Measurements from ENCODE around the gene ATP1B3. TPM values are rescaled to one million over a fixed set of nuclear protein-coding genes. Genes with fewer than 3 reads are reported as not detected.

The ATP1B3 gene
- total and polyA plus RNA-seq, 9 of the 15 experiments (the other 6 are each of a cell fraction or from before 2014, with no cell fraction given) = 48.3 to 202 (median 123) TPM

DNA sequence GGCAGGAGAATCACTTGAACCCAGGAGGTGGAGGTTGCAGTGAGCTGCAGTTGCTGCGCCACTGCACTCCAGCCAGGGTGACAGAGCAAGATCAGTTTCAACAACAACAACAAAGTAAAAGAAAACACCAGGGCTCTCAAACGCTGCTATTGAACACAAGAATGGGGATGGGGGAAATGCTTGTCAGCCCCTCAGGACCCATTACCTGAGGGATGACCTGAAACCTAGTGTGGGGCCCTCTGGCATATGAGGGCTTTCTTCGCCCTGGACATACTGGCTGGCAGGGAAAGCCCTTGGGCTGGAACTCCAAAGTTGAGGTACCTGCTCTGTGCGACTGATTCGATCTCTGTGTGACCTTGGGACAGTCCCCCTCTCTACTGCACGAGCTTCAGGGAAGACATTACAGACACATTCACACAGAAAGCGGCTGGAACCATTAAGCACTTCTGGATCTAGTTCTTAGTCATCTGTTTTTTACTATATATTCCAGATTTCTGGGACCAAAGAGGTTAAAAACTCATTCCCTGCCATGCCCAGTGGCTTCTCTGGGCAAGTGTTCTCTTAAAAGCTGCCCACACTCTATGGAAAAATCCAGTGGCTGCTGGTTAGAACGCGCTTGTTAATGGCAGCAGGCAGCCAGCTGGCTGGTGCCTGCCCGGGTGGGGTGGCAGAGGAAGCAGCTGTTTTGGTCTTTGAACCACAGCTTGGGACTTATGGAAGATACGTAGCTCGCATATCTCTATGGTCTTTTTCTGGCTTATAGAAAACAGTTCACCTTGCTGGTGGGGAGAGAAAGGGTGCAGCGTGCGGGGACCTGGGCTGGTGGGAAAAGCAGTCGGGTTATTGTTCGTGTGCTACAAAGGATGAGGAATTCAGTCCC, 57.2 kb downstream of the ATP1B3 start (continued):
- no peak for TF ChIP-seq ATF3 (IDR thresholded peaks at IDR 0.05)
- TF ChIP-seq ATF3 (CRISPR knock-in tag; conservative IDR thresholded peaks at IDR 0.05) = no peak
- TF ChIP-seq TEAD2 (tag; IDR thresholded peaks at IDR 0.05) = no peak
- no peak for TF ChIP-seq NCOA4 (IDR thresholded peaks at IDR 0.05; ENCODE audit: partially characterized antibody)
- no peak for TF ChIP-seq RBM15 (IDR thresholded peaks at IDR 0.05; ENCODE audit: insufficient read depth, low read length)

DNA sequence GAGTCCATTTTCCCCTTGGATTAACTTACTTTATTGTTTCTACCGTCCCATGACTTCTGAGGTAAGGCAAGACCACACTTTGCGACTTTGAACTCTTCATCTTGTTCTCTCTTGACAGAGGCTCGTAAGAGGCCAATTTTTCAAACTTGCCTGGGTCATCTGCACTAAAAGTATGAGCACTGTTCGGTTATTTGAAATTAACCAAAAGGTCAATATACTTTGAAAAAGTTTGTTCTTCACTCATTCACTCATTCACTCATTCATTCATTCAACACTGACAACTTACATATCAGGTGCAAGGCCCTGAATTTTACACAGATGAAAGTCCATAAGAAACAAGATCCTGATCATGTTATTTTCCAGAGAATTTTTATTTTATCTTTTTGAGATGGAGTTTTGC, 57.9 kb downstream of the ATP1B3 start:
- no peak for FAIRE-seq
- no peak overlapping the region for H3K27ac ChIP-seq (ENCODE audit: extremely low read depth, low read depth, low read length)

More for the DNA sequence above, 57.9 kb downstream of the ATP1B3 start:
- Histone ChIP-seq H3K27me3 (ENCODE audit: control insufficient read depth in 2 of 2, insufficient read depth in 2 of 2, low read length in 2 of 2) (no peaks in the 10 kb centered on the region), H3K9ac (ENCODE audit: insufficient read depth in 1 of 2, low read depth in 2 of 2, low read length in 2 of 2) (no peak overlapping the region), H3K4me2 (ENCODE audit: insufficient read depth, low read length) (no peak overlapping the region), H3K9me3 (replicated peaks; ENCODE audit: control insufficient read depth, insufficient read depth, low read depth, low read length) (no peaks in the 10 kb centered on the region), H3K79me2 (ENCODE audit: control insufficient read depth, insufficient read depth, low read length) (no peaks in the 10 kb centered on the region), H3K9me1 (ENCODE audit: control insufficient read depth, insufficient read depth, low read length) (no peaks in the 10 kb centered on the region), H3K4me3 (no peak overlapping the region), H3K36me3 (ENCODE audit: control insufficient read depth, insufficient read depth, low read length) (no peaks in the 10 kb centered on the region), H3K4me1 (replicated peaks in 1 of 2; ENCODE audit: control insufficient read depth in 2 of 2, insufficient read depth in 2 of 2, low read length in 2 of 2) (peaks cover 0 to 9% of the 10 kb centered on the region in 2 experiments; a peak in 2 of 5 replicates), H2AFZ (ENCODE audit: low read depth, low read length) (no peak overlapping the region), H4K20me1 (replicated peaks; ENCODE audit: control insufficient read depth, insufficient read depth, low read length) (no peaks in the 10 kb centered on the region)
- in situ Hi-C loops (cut with MboI) = no loop called here
- ChIA-PET POLR2A (interaction anchor here (1.3 kb wide), 1 partner anchor 21 kb away, joined by 3 read pairs; no protein-coding TSS in a partner anchor), CTCF (ENCODE audit: low intra/inter-chr PET ratio) (no interaction called here)
- TF ChIP-seq ZNF24 (IDR thresholded peaks at IDR 0.05) = peak; percentile 87
- no peak for TF ChIP-seq TAF1 (IDR thresholded peaks at IDR 0.05; ENCODE audit: control insufficient read depth, extremely low read depth, insufficient read depth, low read length, severe bottlenecking)
- BruUV-seq (replicated peaks) = no TSS peak
- intact Hi-C loops (cut with micrococcal nuclease) = no loop called here
- DNase-seq (ENCODE audit: extremely low read depth in 1 of 4, low spot score in 3 of 4) (no peak), ATAC-seq (no peak)
- WGBS (ENCODE audit: insufficient coverage, low coverage, missing lambda C conversion rate) = 72% methylated on average over 4 of the region's 4 CpGs
